Lower leg skin (tissue), 3 donors: ENCODE results near the gene NBPF1.

Experiments
- CTCF ChIP-seq, 3 donors: fragments of 450-650 bp; IDR thresholded peaks; one replicate each; pipeline ENCODE4 v1.5.1; 2016; ENCODE audit warnings: antibody characterized with exemption in 3 of 3, mild to moderate bottlenecking in 3 of 3, moderate library complexity in 2 of 3
- POLR2A ChIP-seq, 2 donors: fragments of 450-650 bp; IDR thresholded peaks; one replicate each; pipeline ENCODE4 v1.6.1; 2016 to 2017; ENCODE audit warnings: antibody characterized with exemption in 2 of 2, mild to moderate bottlenecking in 1 of 2, moderate library complexity in 1 of 2

- TF ChIP-seq CTCF (IDR thresholded peaks at IDR 0.05) = no peak
- no peak for TF ChIP-seq POLR2A (IDR thresholded peaks at IDR 0.05)
These were observed 1.2 kb upstream of the NBPF1 start for GRCh38 chr1:16614361-16615252.
